Glomerular endothelial cell (primary cell): ENCODE measurements around the gene MYBPH. TPM values are rescaled to one million over a fixed set of nuclear protein-coding genes. Genes with fewer than 3 reads are reported as not detected.

ENCODE experiments used
- DNase-seq: peaks from one replicate; pipeline ENCODE4 v3.0.0-alpha.2; 2011; ENCODE audit warnings: low read depth, low spot score; ENCODE audit errors: extremely low read depth
- total RNA-seq: library from RNA; depleted of rRNA; stranded (reverse); fragments of >200 nt; gene quantifications from 2 replicates; pipeline ENCODE4 v1.2.3, GENCODE V29; 2015

MYBPH gene
- total RNA-seq, 1 donor from 2014 or later = not detected

DNA sequence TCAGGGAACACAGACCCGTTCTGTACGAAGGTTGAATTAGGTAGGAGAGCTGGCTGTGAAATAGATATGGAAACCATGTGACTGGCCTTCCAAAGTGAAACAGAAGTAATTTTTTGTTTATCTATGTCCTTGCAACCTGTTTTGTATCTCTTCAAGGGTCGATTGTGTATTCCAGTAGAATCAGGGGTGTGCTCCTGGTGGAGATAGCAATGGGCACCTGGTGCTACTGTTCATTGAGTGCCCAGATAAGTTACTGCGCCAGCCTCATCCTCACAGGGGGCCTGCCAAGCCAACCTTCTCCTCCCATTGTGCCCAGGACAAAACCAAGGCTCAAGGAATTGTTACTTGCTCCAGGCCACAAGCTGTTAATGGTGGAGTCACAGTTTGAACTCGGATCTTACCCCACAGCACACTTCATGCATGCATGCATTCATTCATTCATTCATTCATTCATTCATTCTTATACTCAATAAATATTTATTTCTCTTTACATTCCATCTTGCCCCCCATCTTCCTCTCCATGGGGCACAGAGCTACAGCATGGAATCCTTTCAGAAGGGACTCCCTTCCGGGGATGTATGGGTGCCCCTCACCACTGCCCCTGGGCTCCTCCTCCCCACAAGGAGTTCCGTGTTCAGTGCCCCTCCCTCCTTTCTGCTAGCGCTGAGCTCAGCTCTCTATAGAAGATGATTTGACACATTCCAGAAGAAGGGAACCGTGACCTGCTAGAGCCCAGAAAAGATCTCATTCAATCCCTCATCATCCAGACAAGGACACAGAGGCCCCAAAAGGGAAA lies 24.1 kb downstream of the MYBPH start:
- DNase-seq = no peak

DNA sequence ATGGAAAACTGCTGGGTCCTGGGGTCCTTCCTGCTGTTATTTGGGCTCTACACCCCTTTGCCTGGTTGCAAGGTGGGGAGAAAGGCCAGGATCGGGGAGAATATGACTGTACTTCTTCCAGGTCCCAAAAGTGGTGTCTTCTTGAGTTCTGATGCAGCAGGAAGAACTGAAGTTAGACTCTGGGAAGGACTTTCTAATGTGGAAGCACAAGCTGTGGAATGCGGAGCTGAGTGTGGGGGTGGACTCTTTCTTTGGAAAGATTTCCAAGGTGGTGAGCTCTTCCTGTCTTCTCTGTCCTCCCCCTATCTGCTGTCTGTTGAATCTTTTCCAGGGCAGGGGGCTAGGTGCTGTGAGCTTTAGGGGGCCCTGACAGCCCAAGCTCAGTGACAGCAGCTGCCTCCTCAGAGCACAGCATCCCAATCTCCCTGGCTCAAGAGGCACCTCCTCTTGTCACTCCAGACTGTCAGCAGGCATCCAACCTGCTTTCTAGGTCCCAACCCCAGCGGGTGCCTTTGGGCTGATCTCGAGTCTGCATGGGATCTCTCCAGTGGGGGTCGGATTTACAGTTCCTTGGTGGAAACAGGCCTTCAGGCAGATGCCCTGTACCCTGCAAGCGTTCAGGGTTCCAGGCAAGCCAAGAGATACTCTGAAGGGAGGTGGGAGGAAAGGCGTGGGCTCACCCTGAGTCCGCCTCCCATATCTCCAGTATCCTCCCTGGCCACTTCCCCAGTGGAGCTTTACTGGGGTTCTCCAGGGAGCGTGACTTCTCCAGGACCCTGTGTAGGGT lies 24.9 kb downstream of the MYBPH start:
- DNase-seq = no peak

DNA sequence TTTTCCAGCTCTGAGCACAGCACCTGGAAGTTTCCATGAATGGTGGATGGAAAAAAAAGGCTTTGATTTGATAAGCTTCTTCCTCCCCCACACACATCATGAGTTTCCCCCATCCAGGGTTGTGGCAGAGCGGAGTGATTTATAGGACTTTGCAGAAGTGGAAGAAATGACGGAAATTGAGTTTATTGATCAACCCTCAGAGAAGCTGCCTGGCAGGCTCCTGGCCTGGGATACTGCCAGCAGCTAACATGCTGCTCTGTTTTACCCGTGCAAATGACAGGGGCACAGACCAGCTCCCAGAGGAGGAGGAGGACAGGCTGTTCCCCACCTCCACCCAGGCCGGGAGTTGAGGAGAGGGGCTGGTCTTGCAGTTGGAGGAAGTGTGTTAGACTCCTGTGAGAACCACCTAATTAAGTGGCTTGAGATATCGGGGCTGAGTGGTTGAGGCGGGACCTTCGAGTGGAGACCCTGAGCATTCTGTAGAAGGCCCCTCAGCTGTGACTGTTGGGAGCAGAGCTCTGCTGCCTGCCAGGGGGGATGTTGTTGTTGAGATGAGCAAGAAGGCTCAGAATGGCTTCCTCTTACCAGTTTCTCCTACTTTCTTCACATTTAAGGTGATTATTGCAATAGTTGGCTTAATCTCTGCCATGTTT lies 26.3 kb downstream of the MYBPH start:
- DNase-seq = no peak

DNA sequence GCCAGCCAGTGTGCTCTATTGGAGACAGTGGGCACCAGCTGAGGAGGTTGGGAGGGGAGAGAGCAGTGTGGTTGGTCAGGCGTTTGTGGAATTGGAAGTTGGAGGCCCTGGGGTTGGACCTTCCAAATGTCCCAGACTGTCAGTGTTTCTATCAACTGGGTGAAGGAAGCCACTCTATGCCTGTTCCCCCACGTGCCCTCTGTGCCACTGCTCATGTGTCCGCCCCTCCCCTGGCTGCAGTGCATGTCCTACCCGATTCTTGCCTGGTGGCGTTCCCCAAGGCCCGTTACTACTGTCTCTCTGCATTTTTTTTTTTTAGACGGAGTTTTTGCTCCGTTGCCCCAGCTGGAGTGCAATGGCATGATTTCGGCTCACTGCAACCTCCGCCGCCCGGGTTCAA lies 27.0 kb downstream of the MYBPH start:
- no peak for DNase-seq

DNA sequence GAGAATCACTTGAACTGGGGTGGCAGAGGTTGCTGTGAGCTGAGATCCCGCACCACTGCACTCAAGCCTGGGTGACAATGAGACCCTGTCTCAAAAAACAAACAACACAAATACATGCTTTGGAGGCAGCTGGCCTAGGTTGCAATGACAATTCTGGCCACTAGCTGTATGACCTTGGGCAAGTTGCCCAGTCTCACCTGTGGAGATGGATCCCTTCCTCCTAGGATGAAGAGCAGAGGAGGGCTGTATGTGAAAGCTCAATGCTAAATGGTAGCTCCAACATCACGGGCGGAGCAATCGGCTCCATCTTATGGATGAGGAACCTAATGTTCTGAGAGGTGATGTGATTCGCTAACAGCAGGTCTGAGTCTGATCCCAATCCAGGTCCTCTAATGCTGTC lies 27.5 kb downstream of the MYBPH start:
- no peak for DNase-seq

DNA sequence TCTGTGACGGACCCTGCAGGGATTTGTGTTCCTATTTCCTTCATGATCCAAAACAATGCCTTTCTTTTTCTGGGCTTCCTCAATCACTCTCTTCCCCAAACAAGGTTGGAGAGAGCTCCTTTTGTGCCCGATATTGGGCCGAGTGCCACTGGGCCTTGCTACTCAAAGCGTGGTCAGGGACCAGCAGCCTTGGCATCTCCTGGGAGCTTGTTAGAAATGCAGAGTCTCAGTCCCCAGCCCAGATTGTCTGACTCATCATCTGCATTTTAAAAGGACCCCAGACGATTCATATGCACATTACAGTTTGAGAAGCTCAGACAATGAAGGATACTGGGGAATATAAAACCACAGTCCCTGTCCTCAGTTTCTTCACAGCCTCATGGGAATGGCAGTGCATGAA lies 28.2 kb downstream of the MYBPH start:
- DNase-seq = no peak

GRCh38 chr1:203146537-203146936 lies 29.1 kb downstream of the MYBPH start:
- no peak for DNase-seq

- DNase-seq = no peak
Measured at GRCh38 chr1:203146042-203146369, 29.6 kb downstream of the MYBPH start.

GRCh38 chr1:203145321-203146041 lies 30.1 kb downstream of the MYBPH start:
- DNase-seq = no peak

DNA sequence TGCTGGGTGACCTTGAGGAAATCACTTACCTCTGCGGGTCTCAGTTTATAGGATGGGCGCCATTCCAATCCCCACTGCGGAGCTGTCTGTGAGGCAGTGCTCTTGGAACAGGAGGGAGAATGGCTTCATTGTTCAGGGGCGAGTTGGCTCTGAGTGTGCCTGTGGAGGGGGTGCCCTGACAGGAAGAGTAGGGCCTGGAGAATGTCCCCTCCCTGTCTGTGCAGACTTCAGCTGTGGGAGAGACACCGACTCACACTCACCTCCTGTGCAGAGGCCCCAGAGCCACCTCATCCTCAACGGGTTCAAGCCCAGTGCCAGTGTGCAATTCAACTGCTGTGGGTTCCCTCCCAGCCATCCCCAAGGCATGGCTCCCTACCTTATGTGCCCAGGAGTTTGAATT lies 31.0 kb downstream of the MYBPH start:
- no peak for DNase-seq

GRCh38 chr1:203143641-203144040 lies 32.0 kb downstream of the MYBPH start:
- no peak for DNase-seq

DNA sequence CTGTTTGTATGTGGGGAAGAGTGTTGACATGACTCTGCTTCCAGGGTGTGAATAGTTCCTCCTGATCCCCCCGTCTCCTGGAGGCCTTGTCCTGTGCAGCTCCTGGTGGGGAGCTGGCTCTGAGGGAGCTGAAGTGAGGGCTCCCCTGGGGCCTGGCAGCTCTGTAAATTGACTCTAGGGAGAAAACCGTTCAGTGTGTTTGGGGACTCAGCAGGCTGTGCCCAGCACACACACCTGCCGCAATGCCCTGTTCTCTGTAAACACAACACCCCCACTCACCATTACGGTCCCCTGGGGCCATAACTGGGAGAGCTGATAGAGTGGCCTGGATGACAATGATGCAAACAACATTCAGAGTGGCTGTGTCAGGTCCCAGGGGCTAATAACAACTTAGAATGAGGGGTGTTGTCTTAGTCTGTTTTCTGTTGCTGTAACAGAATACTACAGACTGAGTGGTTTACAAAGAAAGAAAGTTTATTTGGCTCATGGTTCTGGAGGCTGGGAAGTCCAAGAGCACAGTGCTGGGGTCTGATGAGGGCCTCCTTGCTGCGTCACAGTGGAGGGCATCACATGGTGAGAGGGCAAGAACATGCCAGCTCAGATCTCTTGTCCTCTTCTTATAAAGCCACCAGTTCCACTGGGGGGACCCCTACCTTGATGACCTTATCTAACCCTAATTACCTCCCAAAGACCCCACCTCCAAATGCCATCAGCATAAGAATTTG lies 32.8 kb downstream of the MYBPH start:
- no peak for DNase-seq

DNA sequence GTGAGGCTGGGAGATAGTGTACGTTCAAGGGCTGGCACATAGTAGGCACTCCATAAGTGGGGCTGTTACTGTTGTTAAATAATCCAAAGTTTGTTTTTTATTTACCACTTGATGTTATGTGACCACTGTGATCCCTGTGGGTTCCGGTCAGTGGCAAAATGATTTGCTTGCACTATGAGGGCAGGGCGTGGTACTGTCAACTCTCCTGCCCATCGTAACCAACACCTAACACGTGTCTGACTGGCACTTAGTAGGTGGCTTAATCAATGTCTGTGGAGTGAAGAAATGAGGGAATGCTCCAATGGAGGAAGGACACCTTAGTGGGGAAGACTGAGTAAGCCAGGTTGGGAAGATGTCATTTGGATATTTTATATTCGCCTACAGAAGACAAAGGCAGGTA lies 33.5 kb downstream of the MYBPH start:
- DNase-seq = no peak

DNA sequence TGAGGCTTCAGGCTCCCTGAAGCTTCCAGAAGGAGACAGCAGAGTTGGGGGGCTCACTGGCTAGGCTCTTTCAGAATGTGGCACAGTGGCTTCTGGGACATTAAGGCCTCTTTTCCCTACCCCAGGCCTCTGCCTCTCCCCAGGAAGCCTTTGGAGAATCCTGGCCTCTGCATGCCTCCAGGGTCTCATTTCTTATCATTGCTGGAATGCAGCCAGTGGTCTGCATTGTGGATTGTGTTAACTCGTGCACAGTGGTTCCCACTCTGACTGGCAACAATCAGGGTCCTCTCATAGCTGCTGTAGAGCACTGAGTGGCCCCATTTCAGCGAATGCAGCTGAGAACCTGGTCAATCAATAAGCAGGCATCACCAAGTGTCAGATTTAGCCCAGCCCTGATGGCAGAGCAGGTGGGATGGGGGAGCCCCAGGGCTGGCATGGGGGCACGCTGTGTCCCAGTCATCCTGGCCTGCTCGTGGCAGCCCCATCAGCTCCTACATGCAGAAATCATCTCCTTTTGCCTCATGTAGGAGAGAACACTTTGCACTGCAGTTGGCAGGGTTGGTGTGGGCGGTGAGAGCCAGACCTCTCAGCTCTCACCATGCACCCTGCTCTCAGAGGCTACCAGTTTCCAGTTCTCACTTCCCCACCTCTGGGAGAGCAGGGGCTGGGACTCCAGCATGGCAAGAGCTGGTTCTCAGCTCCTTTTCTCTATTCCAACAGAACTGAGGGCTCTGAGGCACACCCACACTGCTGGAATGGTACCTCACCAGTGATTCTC lies 34.7 kb downstream of the MYBPH start:
- DNase-seq = no peak

GRCh38 chr1:203139976-203140475 lies 35.6 kb downstream of the MYBPH start:
- no peak for DNase-seq

DNA sequence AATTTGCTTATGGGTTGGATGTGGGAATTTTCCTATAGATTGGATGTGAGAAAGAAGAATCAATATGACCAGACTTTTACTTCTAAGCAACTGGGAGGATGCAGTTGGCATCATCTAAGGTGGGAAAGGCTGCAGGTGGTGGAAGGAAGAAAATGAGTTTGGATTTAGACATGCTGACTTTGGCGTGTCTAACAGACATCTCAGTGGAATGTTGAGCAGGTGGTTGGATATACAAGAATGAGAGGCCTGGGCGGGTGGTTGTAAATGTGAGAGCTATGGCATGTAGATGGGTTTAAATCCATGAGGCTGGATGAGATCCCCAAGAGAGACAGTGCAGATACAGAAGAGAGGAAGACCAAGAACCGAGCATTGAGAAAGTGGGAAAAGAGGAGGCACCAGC lies 37.6 kb downstream of the MYBPH start:
- DNase-seq = no peak

DNA sequence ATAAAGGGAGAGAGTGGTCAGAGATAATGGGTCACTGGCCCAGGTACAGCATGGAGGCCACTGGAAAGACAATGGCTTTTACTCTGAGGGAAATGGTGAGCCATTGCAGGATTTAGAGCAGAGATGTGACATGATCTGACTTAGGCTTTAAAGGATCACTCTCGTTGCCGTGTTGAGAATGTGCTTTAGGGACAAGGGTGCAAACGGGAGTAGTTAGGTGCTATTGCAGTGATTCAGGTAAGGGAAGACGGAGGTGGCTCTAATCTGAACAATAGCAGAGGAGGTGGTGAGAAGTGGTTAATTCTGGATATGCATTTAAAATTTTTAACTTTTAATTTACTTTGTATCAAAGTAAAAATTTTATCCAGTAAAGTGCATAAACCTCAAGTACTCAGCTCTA lies 38.3 kb downstream of the MYBPH start:
- no peak for DNase-seq

DNA sequence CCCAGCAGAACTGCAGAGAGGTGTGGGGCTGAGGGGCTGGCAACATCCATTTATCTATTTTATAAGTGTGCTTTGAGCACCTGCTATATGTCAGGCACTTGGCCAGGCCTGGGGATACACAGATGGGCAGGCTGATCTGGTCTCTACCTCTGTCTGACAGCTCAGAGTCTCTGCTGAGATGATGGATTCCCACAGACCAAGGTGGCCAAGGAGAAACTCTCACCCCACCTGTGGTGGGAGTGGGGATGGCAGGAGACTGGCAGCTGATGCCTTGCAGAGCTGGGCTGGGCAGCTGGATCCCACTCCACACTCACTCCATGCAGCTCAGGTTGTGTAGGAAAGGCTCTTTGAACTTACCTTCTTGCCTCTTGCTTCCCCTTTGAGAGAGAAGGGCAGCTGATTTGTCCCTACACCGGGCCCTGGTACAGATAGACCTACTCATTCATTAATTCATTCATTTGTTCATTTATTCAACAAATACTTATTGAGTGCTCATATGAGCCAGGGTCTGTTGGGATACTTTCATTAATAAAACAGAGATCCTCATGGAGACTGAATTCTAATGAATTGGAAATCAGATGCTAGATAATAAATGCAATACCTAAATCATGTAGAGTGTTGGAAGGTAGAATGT lies 39.1 kb downstream of the MYBPH start:
- no peak for DNase-seq

DNA sequence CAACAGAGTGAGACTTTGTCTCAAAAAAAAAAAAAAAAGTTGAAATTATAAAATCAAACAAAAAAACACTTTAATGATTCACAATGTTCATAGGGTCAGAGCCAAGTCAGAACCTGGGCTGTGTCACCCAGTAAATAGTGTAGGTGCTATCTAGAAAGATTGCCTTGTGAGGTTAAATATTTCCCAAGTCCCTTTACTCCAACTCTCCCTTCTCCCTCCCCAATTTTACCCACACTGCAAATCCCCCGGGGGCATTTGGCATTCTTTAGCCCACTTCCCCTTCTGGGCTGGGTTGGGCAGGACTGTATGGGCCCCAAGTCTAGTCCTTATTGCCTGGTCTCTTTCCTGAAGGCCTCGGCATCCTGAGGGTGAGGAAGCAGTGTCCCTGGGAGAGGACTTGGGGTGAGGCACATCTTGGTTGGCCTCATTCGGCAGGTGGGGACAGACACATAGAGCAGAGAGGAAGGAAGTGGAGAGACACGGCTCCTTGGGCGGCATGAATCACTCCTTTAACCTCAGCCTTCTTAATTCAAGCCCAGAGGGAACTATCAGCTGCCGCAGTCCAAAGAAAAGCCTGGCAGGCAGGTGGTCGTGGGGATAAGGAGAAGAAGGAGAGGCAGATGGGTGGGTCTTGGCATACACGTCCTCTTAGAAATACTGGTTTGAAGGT lies 39.9 kb downstream of the MYBPH start:
- DNase-seq = no peak
